Liver (tissue), 9 donors: Measurements from ENCODE around the gene CC2D1B. TPM values are rescaled to one million over a fixed set of nuclear protein-coding genes. Genes with fewer than 3 reads are reported as not detected.

Experiments used
- DNase-seq: peaks from one replicate; pipeline ENCODE4 v3.0.0-alpha.2; 2017; ENCODE audit warnings: low spot score
- H3K27ac ChIP-seq, 2 donors: one replicate each; pipeline ENCODE4 v1.7.0; 2013; ENCODE audit warnings: inconsistent platforms in 2 of 2, low read length in 2 of 2, control low read depth in 1 of 2, low read depth in 1 of 2, mild to moderate bottlenecking in 1 of 2
- H3K27me3 ChIP-seq, 4 donors: one replicate each; pipeline versions ENCODE4 v1.6.1 to v1.7.0; 2013; ENCODE audit warnings: low read length in 3 of 4, inconsistent platforms in 1 of 4, mild to moderate bottlenecking in 1 of 4, moderate library complexity in 1 of 4; ENCODE audit not compliant: control insufficient read depth in 4 of 4, insufficient read depth in 4 of 4
- H3K36me3 ChIP-seq, 4 donors: one replicate each; pipeline versions ENCODE4 v1.6.1 to v1.7.0; 2013; ENCODE audit warnings: low read length in 3 of 4, mild to moderate bottlenecking in 3 of 4, low read depth in 1 of 4, moderate library complexity in 1 of 4; ENCODE audit not compliant: control insufficient read depth in 4 of 4, insufficient read depth in 3 of 4
- H3K4me1 ChIP-seq, 4 donors: one replicate each; pipeline versions ENCODE4 v1.6.1 to v1.7.0; 2013; ENCODE audit warnings: low read length in 3 of 4, mild to moderate bottlenecking in 3 of 4, moderate library complexity in 1 of 4; ENCODE audit not compliant: control insufficient read depth in 4 of 4, insufficient read depth in 4 of 4
- H3K4me3 ChIP-seq, 3 donors: one replicate each; pipeline versions ENCODE4 v1.6.1 to v1.7.0; 2013; ENCODE audit warnings: low read length in 3 of 3, control low read depth in 1 of 3, low read depth in 1 of 3, mild to moderate bottlenecking in 1 of 3
- H3K9ac ChIP-seq, 2 donors: one replicate each; pipeline ENCODE4 v1.7.0; 2013; ENCODE audit warnings: low read length in 2 of 2, mild to moderate bottlenecking in 2 of 2, moderate library complexity in 2 of 2, control low read depth in 1 of 2, low read depth in 1 of 2
- H3K9me3 ChIP-seq, 4 donors: one replicate each; pipeline versions ENCODE4 v1.6.1 to v1.7.0; 2013; ENCODE audit warnings: low read length in 3 of 4; ENCODE audit not compliant: control insufficient read depth in 4 of 4
- ATF3 ChIP-seq: IDR thresholded peaks from 2 replicates; pipeline ENCODE4 v1.6.1; 2016; ENCODE audit warnings: antibody characterized with exemption
- EGR1 ChIP-seq, 2 donors: IDR thresholded peaks; 2 replicates each; pipeline ENCODE4 v1.6.1; 2016 to 2018; ENCODE audit warnings: antibody characterized with exemption in 2 of 2, low read depth in 2 of 2
- FOXA1 ChIP-seq: IDR thresholded peaks from 2 replicates; pipeline ENCODE4 v1.6.1; 2016; ENCODE audit warnings: antibody characterized with exemption
- FOXA2 ChIP-seq: IDR thresholded peaks from 2 replicates; pipeline ENCODE4 v1.6.1; 2016; ENCODE audit warnings: antibody characterized with exemption
- GABPA ChIP-seq, 2 donors: IDR thresholded peaks in 1 of 2; conservative IDR thresholded peaks in 1 of 2; 2 replicates each; pipeline ENCODE4 v1.6.1; 2016; ENCODE audit warnings: antibody characterized with exemption in 2 of 2, mild to moderate bottlenecking in 1 of 2, moderate library complexity in 1 of 2
- HNF4A ChIP-seq, 2 donors: conservative IDR thresholded peaks; 2 replicates each; pipeline ENCODE4 v1.6.1; 2016; ENCODE audit warnings: antibody characterized with exemption in 2 of 2, mild to moderate bottlenecking in 2 of 2
- HNF4G ChIP-seq: IDR thresholded peaks from 2 replicates; pipeline ENCODE4 v1.6.1; 2016; ENCODE audit warnings: antibody characterized with exemption
- JUND ChIP-seq, 2 donors: IDR thresholded peaks; 2 replicates each; pipeline ENCODE4 v1.6.1; 2016; ENCODE audit warnings: antibody characterized with exemption in 2 of 2
- MAX ChIP-seq: IDR thresholded peaks from 2 replicates; pipeline ENCODE4 v1.6.1; 2016; ENCODE audit warnings: antibody characterized with exemption
- NR2F2 ChIP-seq: IDR thresholded peaks from 2 replicates; pipeline ENCODE4 v1.6.1; 2016; ENCODE audit warnings: antibody characterized with exemption
- RAD21 ChIP-seq, 2 donors: IDR thresholded peaks; 2 replicates each; pipeline ENCODE4 v1.6.1; 2016; ENCODE audit warnings: antibody characterized with exemption in 2 of 2, mild to moderate bottlenecking in 2 of 2
- REST ChIP-seq: IDR thresholded peaks from 2 replicates; pipeline ENCODE4 v1.6.1; 2016; ENCODE audit warnings: antibody characterized with exemption, mild to moderate bottlenecking
- RXRA ChIP-seq, 2 donors: IDR thresholded peaks; 2 replicates each; pipeline ENCODE4 v1.6.1; 2017 to 2018; ENCODE audit warnings: antibody characterized with exemption in 2 of 2, mild to moderate bottlenecking in 1 of 2
- SP1 ChIP-seq: IDR thresholded peaks from 2 replicates; pipeline ENCODE4 v1.6.1; 2018; ENCODE audit warnings: antibody characterized with exemption, mild to moderate bottlenecking
- TAF1 ChIP-seq: conservative IDR thresholded peaks from 2 replicates; pipeline ENCODE4 v1.6.1; 2016; ENCODE audit warnings: antibody characterized with exemption, mild to moderate bottlenecking
- YY1 ChIP-seq: IDR thresholded peaks from 2 replicates; pipeline ENCODE4 v1.6.1; 2016; ENCODE audit warnings: antibody characterized with exemption, mild to moderate bottlenecking
- ZBTB33 ChIP-seq: IDR thresholded peaks from 2 replicates; pipeline ENCODE4 v1.6.1; 2016; ENCODE audit warnings: antibody characterized with exemption
- WGBS: extraction: QIAGEN DNeasy Blood & Tissue Kit; methylation state at CpG from one replicate; pipeline ENCODE4 v1.1.7; 2013; 5-methylcytosine and 5-hydroxymethylcytosine counted together
- polyA plus RNA-seq, 2 donors: library from polyadenylated mRNA; stranded (reverse) in 1 of 2; unstranded in 1 of 2; fragments of 200-250 nt in 1 of 2; fragments of >200 nt in 1 of 2; fragmentation: Nextera tagmentation in 1 of 2; extraction: Ambion mirVana in 1 of 2; gene quantifications; one replicate each; pipeline versions ENCODE4 v1.2.1 to v1.2.3, GENCODE V29; 2013 to 2015
- total RNA-seq, 2 donors: library from RNA; depleted of rRNA; stranded (reverse); fragments of >200 nt; gene quantifications; one replicate each; pipeline ENCODE4 v1.2.3, GENCODE V29; 2014
- donor health status: healthy.
- donor health status: healthy.
- donor health status: healthy.
- donor health status: healthy.
- donor health status: healthy.

CC2D1B gene
- total and polyA plus RNA-seq, 4 donors: 4.5 to 15.7 (median 7.5) TPM

GRCh38 chr1:52352690-52353089 is 13.3 kb downstream of the CC2D1B start:
- no peak overlapping the region for H3K27ac ChIP-seq
- no peaks in the 10 kb centered on the region for H3K9me3 ChIP-seq

GRCh38 chr1:52348704-52349300 is 17.2 kb downstream of the CC2D1B start:
- H3K9me3 ChIP-seq: no peaks in the 10 kb centered on the region
- H3K9ac ChIP-seq: no peak overlapping the region
- DNase-seq: no peak
- TF ChIP-seq FOXA1 (no peak), RAD21 (IDR thresholded peaks at IDR 0.05) (peak; percentile 50 to 52)
- WGBS: 76% methylated on average over 8 of the region's 8 CpGs
- H3K27me3 ChIP-seq: no peaks in the 10 kb centered on the region
- no peak overlapping the region for H3K4me3 ChIP-seq
- peaks cover 0 to 26% (median 12%) of the 10 kb centered on the region in 4 donors for H3K4me1 ChIP-seq
- no peak overlapping the region for H3K27ac ChIP-seq
- peaks cover 4 to 14% (median 11%) of the 10 kb centered on the region in 4 donors for H3K36me3 ChIP-seq

More at GRCh38 chr1:52352690-52353089, 13.3 kb downstream of the CC2D1B start:
- no peaks in the 10 kb centered on the region for H3K4me1 ChIP-seq
- no peak for TF ChIP-seq REST
- no peak for TF ChIP-seq SP1
- TF ChIP-seq GABPA (IDR thresholded peaks at IDR 0.05 in 1 of 2, conservative IDR thresholded peaks at IDR 0.05 in 1 of 2): no peak
- no peak for TF ChIP-seq EGR1 (IDR thresholded peaks at IDR 0.05; ENCODE audit: low read depth in 2 of 2)
- TF ChIP-seq TAF1: no peak
- DNase-seq: no peak
- H3K27me3 ChIP-seq: no peaks in the 10 kb centered on the region
- H3K36me3 ChIP-seq: peaks cover 17 to 53% (median 47%) of the 10 kb centered on the region in 4 donors
- 90% methylated on average over 7 of the region's 7 CpGs for WGBS
- H3K4me3 ChIP-seq: no peak overlapping the region
- H3K9ac ChIP-seq: no peak overlapping the region

- Histone ChIP-seq H3K36me3 (peaks cover 0 to 1% (median 0%) of the 10 kb centered on the region in 4 donors), H3K9me3 (no peaks in the 10 kb centered on the region), H3K4me3 (no peak overlapping the region), H3K9ac (no peak overlapping the region), H3K27me3 (no peaks in the 10 kb centered on the region), H3K4me1 (peaks cover 0 to 26% (median 12%) of the 10 kb centered on the region in 4 donors), H3K27ac (no peak overlapping the region)
- 37% methylated on average over 4 of the region's 4 CpGs for WGBS
- DNase-seq: no peak
- TF ChIP-seq MAX (peak; percentile 23), JUND (IDR thresholded peaks at IDR 0.05) (no peak), RXRA (IDR thresholded peaks at IDR 0.05) (peak; percentile 72 to 82), ZBTB33 (no peak), GABPA (IDR thresholded peaks at IDR 0.05 in 1 of 2, conservative IDR thresholded peaks at IDR 0.05 in 1 of 2) (no peak), FOXA2 (no peak), NR2F2 (no peak), SP1 (no peak), FOXA1 (no peak), HNF4G (no peak), YY1 (no peak), REST (no peak), TAF1 (no peak), RAD21 (IDR thresholded peaks at IDR 0.05) (peak in 1 of 2 donors; percentile 9), HNF4A (conservative IDR thresholded peaks at IDR 0.05) (peak; percentile 15 to 41), ATF3 (no peak)
Observed at GRCh38 chr1:52346653-52347052, 19.4 kb downstream of the CC2D1B start.
